Effector memory CD8-positive, alpha-beta T cell (primary cell): ENCODE measurements around the gene ZNF844.

Experiments
- ATAC-seq: fragments of 150-1000 bp; cut with Tn5 transposase; replicated peaks from 2 replicates; pipeline ENCODE4 v1.10.0; 2021; ENCODE audit warnings: mild to moderate bottlenecking, moderate library complexity
- DNase-seq, 3 experiments: peaks; one replicate each; pipeline ENCODE4 v3.0.0; 2021
- H3K27ac Mint-ChIP-seq, 2 donors: one replicate each; pipeline ENCODE4 v1.8.0; 2022; ENCODE audit warnings: mild to moderate bottlenecking in 2 of 2, mixed read lengths in 2 of 2, moderate library complexity in 2 of 2
- H3K27me3 Mint-ChIP-seq, 2 donors: one replicate each; pipeline ENCODE4 v1.8.0; 2022; ENCODE audit warnings: mixed read lengths in 2 of 2
- H3K36me3 Mint-ChIP-seq: one replicate; pipeline ENCODE4 v1.8.0; 2022; ENCODE audit warnings: mild to moderate bottlenecking, moderate library complexity, mixed read lengths; ENCODE audit not compliant: insufficient read depth
- H3K4me1 Mint-ChIP-seq, 2 donors: one replicate each; pipeline ENCODE4 v1.8.0; 2022; ENCODE audit warnings: low read depth in 2 of 2, mixed read lengths in 2 of 2
- H3K4me3 Mint-ChIP-seq, 2 donors: one replicate each; pipeline ENCODE4 v1.8.0; 2022; ENCODE audit warnings: mild to moderate bottlenecking in 2 of 2, mixed read lengths in 2 of 2, moderate library complexity in 2 of 2
- H3K9me3 Mint-ChIP-seq, 2 donors: one replicate each; pipeline ENCODE4 v1.8.0; 2022; ENCODE audit warnings: mixed read lengths in 2 of 2
- total RNA-seq, 9 experiments: gene quantifications; one replicate each; lab custom pipeline; 2026; lab: John Stamatoyannopoulos, UW

ZNF844 gene
- total RNA-seq, result 2.4 to 7.2 (median 5.1) reads per million in 9 experiments

GRCh38 chr19:12064590-12065538, at the start of gene ZNF844:
Gene ZNF844 (plus strand): TSS chr19:12064731. CDS start chr19:12064874, 143 bp downstream.
- Mint-ChIP-seq H3K27me3 (no peaks in the 10 kb centered on the region), H3K27ac (peak within 1 kb of the TSS in 1 of 2 donors; percentile 67), H3K4me1 (peaks cover 0 to 3% of the 10 kb centered on the region in 2 donors), H3K9me3 (no peaks in the 10 kb centered on the region), H3K4me3 (peak within 1 kb of the TSS; percentile 76 to 78), H3K36me3 (peaks cover 7% of the 10 kb centered on the region)
- DNase-seq, result peak; percentile 15 to 43 (median 24)
- peak; percentile 80 for ATAC-seq

- H3K27ac Mint-ChIP-seq, result no peak overlapping the region
- H3K36me3 Mint-ChIP-seq, result peaks cover 16% of the 10 kb centered on the region
- no peak for DNase-seq
- no peak for ATAC-seq
- no peaks in the 10 kb centered on the region for H3K27me3 Mint-ChIP-seq
- no peaks in the 10 kb centered on the region for H3K4me1 Mint-ChIP-seq
- H3K9me3 Mint-ChIP-seq, result peaks cover 7 to 13% of the 10 kb centered on the region in 2 donors
- H3K4me3 Mint-ChIP-seq, result no peak overlapping the region
Measured at GRCh38 chr19:12015015-12015752, 49.3 kb upstream of the ZNF844 start.

- ATAC-seq, result no peak
- Mint-ChIP-seq H3K36me3 (peaks cover 16% of the 10 kb centered on the region), H3K27me3 (no peaks in the 10 kb centered on the region), H3K9me3 (peaks cover 7 to 13% of the 10 kb centered on the region in 2 donors), H3K27ac (no peak overlapping the region), H3K4me1 (no peaks in the 10 kb centered on the region), H3K4me3 (no peak overlapping the region)
- no peak for DNase-seq
Measured at GRCh38 chr19:12015753-12016116, 48.8 kb upstream of the ZNF844 start.

- peaks cover 0 to 1% of the 10 kb centered on the region in 2 donors for H3K9me3 Mint-ChIP-seq
- ATAC-seq, result no peak
- peaks cover 0 to 8% of the 10 kb centered on the region in 2 donors for H3K27me3 Mint-ChIP-seq
- H3K36me3 Mint-ChIP-seq, result peaks cover 9% of the 10 kb centered on the region
- peaks cover 0 to 4% of the 10 kb centered on the region in 2 donors for H3K4me1 Mint-ChIP-seq
- no peak for DNase-seq
- peak overlapping the region; percentile 21 to 64 for H3K4me3 Mint-ChIP-seq
- H3K27ac Mint-ChIP-seq, result no peak overlapping the region
Measured at GRCh38 chr19:12034198-12034597, 30.3 kb upstream of the ZNF844 start.

- peak overlapping the region; percentile 21 to 64 for H3K4me3 Mint-ChIP-seq
- H3K27ac Mint-ChIP-seq, result no peak overlapping the region
- H3K4me1 Mint-ChIP-seq, result peaks cover 0 to 4% of the 10 kb centered on the region in 2 donors
- H3K9me3 Mint-ChIP-seq, result peaks cover 0 to 1% of the 10 kb centered on the region in 2 donors
- peaks cover 0 to 8% of the 10 kb centered on the region in 2 donors for H3K27me3 Mint-ChIP-seq
- H3K36me3 Mint-ChIP-seq, result peaks cover 9% of the 10 kb centered on the region
- DNase-seq, result no peak
- no peak for ATAC-seq
Measured at GRCh38 chr19:12034620-12035019, 29.9 kb upstream of the ZNF844 start.

GRCh38 chr19:12035220-12036172, 29.0 kb upstream of the ZNF844 start, which contains the start of gene ZNF433:
Gene ZNF433 (minus strand): TSS chr19:12035679. CDS start chr19:12035539, 140 bp downstream.
- Mint-ChIP-seq H3K36me3 (peaks cover 9% of the 10 kb centered on the region), H3K4me3 (peak within 1 kb of the TSS; percentile 66 to 79), H3K9me3 (peaks cover 0 to 1% of the 10 kb centered on the region in 2 donors), H3K4me1 (peaks cover 0 to 4% of the 10 kb centered on the region in 2 donors), H3K27me3 (peaks cover 0 to 8% of the 10 kb centered on the region in 2 donors), H3K27ac (no peak within 1 kb of the TSS)
- peak; percentile 58 for ATAC-seq
- DNase-seq, result peak in 2 of 3 experiments; percentile 11 to 33

- no peak for ATAC-seq
- no peak for DNase-seq
- H3K4me1 Mint-ChIP-seq, result no peaks in the 10 kb centered on the region
- no peaks in the 10 kb centered on the region for H3K27me3 Mint-ChIP-seq
- peaks cover 7 to 13% of the 10 kb centered on the region in 2 donors for H3K9me3 Mint-ChIP-seq
- no peak overlapping the region for H3K4me3 Mint-ChIP-seq
- H3K36me3 Mint-ChIP-seq, result no peaks in the 10 kb centered on the region
- no peak overlapping the region for H3K27ac Mint-ChIP-seq
Measured at GRCh38 chr19:12042893-12043292, 21.6 kb upstream of the ZNF844 start.

GRCh38 chr19:12043752-12044422, 20.6 kb upstream of the ZNF844 start:
- ATAC-seq (no peak), DNase-seq (no peak)
- Mint-ChIP-seq H3K4me3 (no peak overlapping the region), H3K36me3 (no peaks in the 10 kb centered on the region), H3K27ac (no peak overlapping the region), H3K9me3 (peaks cover 7 to 13% of the 10 kb centered on the region in 2 donors), H3K4me1 (no peaks in the 10 kb centered on the region), H3K27me3 (no peaks in the 10 kb centered on the region)

- Mint-ChIP-seq H3K27ac (no peak overlapping the region), H3K9me3 (peaks cover 7 to 12% of the 10 kb centered on the region in 2 donors), H3K27me3 (peaks cover 6 to 13% of the 10 kb centered on the region in 2 donors), H3K4me3 (no peak overlapping the region), H3K36me3 (no peaks in the 10 kb centered on the region), H3K4me1 (peaks cover 5 to 6% of the 10 kb centered on the region in 2 donors)
- DNase-seq (no peak), ATAC-seq (no peak)
Measured at GRCh38 chr19:12047868-12048267, 16.7 kb upstream of the ZNF844 start.

- peaks cover 0 to 2% of the 10 kb centered on the region in 2 donors for H3K9me3 Mint-ChIP-seq
- H3K4me1 Mint-ChIP-seq, result peaks cover 6 to 9% of the 10 kb centered on the region in 2 donors
- ATAC-seq (no peak), DNase-seq (no peak)
- H3K27me3 Mint-ChIP-seq, result peaks cover 13 to 31% of the 10 kb centered on the region in 2 donors
- no peaks in the 10 kb centered on the region for H3K36me3 Mint-ChIP-seq
- peak overlapping the region in 1 of 2 donors; percentile 79 for H3K27ac Mint-ChIP-seq
- peak overlapping the region; percentile 53 to 79 for H3K4me3 Mint-ChIP-seq
Measured at GRCh38 chr19:12052091-12052496, 12.4 kb upstream of the ZNF844 start.

- Mint-ChIP-seq H3K4me3 (peak within 1 kb of the TSS; percentile 53 to 79), H3K9me3 (peaks cover 0 to 2% of the 10 kb centered on the region in 2 donors), H3K27ac (peak within 1 kb of the TSS in 1 of 2 donors; percentile 79), H3K4me1 (peaks cover 6 to 9% of the 10 kb centered on the region in 2 donors), H3K36me3 (no peaks in the 10 kb centered on the region), H3K27me3 (peaks cover 13 to 37% of the 10 kb centered on the region in 2 donors)
- ATAC-seq (peak; percentile 64), DNase-seq (no peak)
Measured at GRCh38 chr19:12052497-12053169, 11.9 kb upstream of the ZNF844 start, which contains the start of gene ZNF878. Gene ZNF878 (minus strand): TSS chr19:12052961. CDS start chr19:12052801, 160 bp downstream.
